GM10266 (cell line): ENCODE data around the gene RALBP1.
A peak's percentile ranks its signal among the peaks of the same experiment; 100 is the strongest.
"Not testable (repeated sequence)": the region's sequence is repeated elsewhere in the genome, so short reads cannot be mapped to it uniquely, and the experiment has no call there.

Experiments used
- DNase-seq: peaks from one replicate; pipeline ENCODE4 v3.0.0; 2012; ENCODE audit errors: extremely low spot score
- CTCF ChIP-seq: IDR thresholded peaks from 2 replicates; pipeline ENCODE4 v1.5.1; 2012; ENCODE audit warnings: mild to moderate bottlenecking, low read depth; ENCODE audit not compliant: control insufficient read depth, insufficient read depth; ENCODE audit errors: missing control alignments

The RALBP1 gene

GRCh38 chr18:9475643-9476591 is 604 bp downstream of the RALBP1 start:
- peak; percentile 85 for DNase-seq
- TF ChIP-seq CTCF, result no peak

- DNase-seq, result not testable (repeated sequence)
Measured at GRCh38 chr18:9476949-9477348, 1.6 kb downstream of the RALBP1 start.

GRCh38 chr18:9477509-9477908 is 2.2 kb downstream of the RALBP1 start:
- DNase-seq, result no peak
- TF ChIP-seq CTCF, result no peak

- DNase-seq, result no peak
- no peak for TF ChIP-seq CTCF
Measured at GRCh38 chr18:9478545-9478944, 3.2 kb downstream of the RALBP1 start.

- no peak for TF ChIP-seq CTCF
- DNase-seq, result no peak
Measured at GRCh38 chr18:9482790-9483189, 7.5 kb downstream of the RALBP1 start.

GRCh38 chr18:9483526-9483925 is 8.2 kb downstream of the RALBP1 start:
- no peak for TF ChIP-seq CTCF
- no peak for DNase-seq

GRCh38 chr18:9484856-9485255 is 9.5 kb downstream of the RALBP1 start:
- DNase-seq, result not testable (repeated sequence)

- no peak for TF ChIP-seq CTCF
- no peak for DNase-seq
Measured at GRCh38 chr18:9488538-9488937, 13.2 kb downstream of the RALBP1 start.
